Measurements from ENCODE around the gene TOMM5.
A peak's percentile ranks its signal among the peaks of the same experiment; 100 is the strongest.

Gene TOMM5

GRCh38 chr9:37592108-37592951 is at the start of gene TOMM5:
Gene TOMM5 (minus strand): TSS chr9:37592597. CDS start chr9:37592532, 65 bp downstream.
- TF ChIP-seq CTCF (conservative IDR thresholded peaks at IDR 0.05), result no peak
- H3K27ac ChIP-seq, result peak within 1 kb of the TSS; percentile 85

- no peak for TF ChIP-seq CTCF (conservative IDR thresholded peaks at IDR 0.05)
These were observed 48.9 kb upstream of the TOMM5 start for GRCh38 chr9:37641331-37641730.

GRCh38 chr9:37640246-37640645 is 47.8 kb upstream of the TOMM5 start:
- no peak overlapping the region for H3K27ac ChIP-seq
- TF ChIP-seq CTCF (conservative IDR thresholded peaks at IDR 0.05), result no peak

More at GRCh38 chr9:37641331-37641730, 48.9 kb upstream of the TOMM5 start:
- no peak overlapping the region for H3K27ac ChIP-seq

GRCh38 chr9:37639841-37640240 is 47.4 kb upstream of the TOMM5 start:
- TF ChIP-seq CTCF (conservative IDR thresholded peaks at IDR 0.05), result no peak
- no peak overlapping the region for H3K27ac ChIP-seq

GRCh38 chr9:37639109-37639762 is 46.8 kb upstream of the TOMM5 start:
- TF ChIP-seq CTCF (conservative IDR thresholded peaks at IDR 0.05), result no peak
- H3K27ac ChIP-seq, result no peak overlapping the region

GRCh38 chr9:37636511-37637448 is 44.4 kb upstream of the TOMM5 start:
- no peak overlapping the region for H3K27ac ChIP-seq
- no peak for TF ChIP-seq CTCF (conservative IDR thresholded peaks at IDR 0.05)

GRCh38 chr9:37635808-37636207 is 43.4 kb upstream of the TOMM5 start:
- no peak overlapping the region for H3K27ac ChIP-seq

More at GRCh38 chr9:37635808-37636207, 43.4 kb upstream of the TOMM5 start:
- no peak for TF ChIP-seq CTCF (conservative IDR thresholded peaks at IDR 0.05)

Data from VCaP (cell line).